NCI-H510A treated with DMSO at 0.1 percent for 48 hours (cell line): ENCODE results near the gene DNAI1.

Source experiments
- DNase-seq: peaks from one replicate; lab custom pipeline; 2025; lab: John Stamatoyannopoulos, UW

The DNAI1 gene

GRCh38 chr9:34558919-34559623 is 100.5 kb downstream of the DNAI1 start:
- DNase-seq, result no peak

- no peak for DNase-seq
These were observed 101.2 kb downstream of the DNAI1 start for GRCh38 chr9:34559624-34560455.

GRCh38 chr9:34560599-34561214 is 102.1 kb downstream of the DNAI1 start:
- DNase-seq, result no peak

- no peak for DNase-seq
These were observed 103.6 kb downstream of the DNAI1 start for GRCh38 chr9:34562135-34562745.

GRCh38 chr9:34563262-34563661 is 104.7 kb downstream of the DNAI1 start:
- no peak for DNase-seq

- no peak for DNase-seq
These were observed 106.0 kb downstream of the DNAI1 start for GRCh38 chr9:34564617-34565016.

GRCh38 chr9:34565856-34566255 is 107.3 kb downstream of the DNAI1 start:
- DNase-seq, result no peak

- DNase-seq, result no peak
These were observed 107.7 kb downstream of the DNAI1 start for GRCh38 chr9:34566322-34566721.

GRCh38 chr9:34566972-34567371 is 108.4 kb downstream of the DNAI1 start:
- DNase-seq, result no peak

GRCh38 chr9:34568133-34568532 is 109.5 kb downstream of the DNAI1 start:
- DNase-seq, result no peak

- DNase-seq, result no peak
These were observed 110.2 kb downstream of the DNAI1 start for GRCh38 chr9:34568774-34569173.

GRCh38 chr9:34570376-34570775 is 111.8 kb downstream of the DNAI1 start:
- DNase-seq, result no peak
